Activated CD8-positive, alpha-beta memory T cell treated with anti-CD3 and anti-CD28 coated beads for 4 hours (primary cell): ENCODE data around the gene CCDC81.
"Not testable (repeated sequence)": the region's sequence is repeated elsewhere in the genome, so short reads cannot be mapped to it uniquely, and the experiment has no call there.

Experiments
- DNase-seq, 2 donors: peaks; one replicate each; pipeline ENCODE4 v3.0.0-alpha.2; 2020; ENCODE audit warnings: low read depth in 2 of 2

The CCDC81 gene

GRCh38 chr11:86386746-86387145 lies 12.1 kb downstream of the CCDC81 start:
- no peak for DNase-seq

GRCh38 chr11:86388198-86388597 lies 13.5 kb downstream of the CCDC81 start:
- DNase-seq = no peak

- no peak for DNase-seq
These were observed 15.8 kb downstream of the CCDC81 start for GRCh38 chr11:86390487-86390886.

GRCh38 chr11:86395061-86395551 lies 20.4 kb downstream of the CCDC81 start:
- DNase-seq = no peak

- no peak for DNase-seq
These were observed 21.7 kb downstream of the CCDC81 start for GRCh38 chr11:86396396-86396795.

GRCh38 chr11:86397351-86397750 lies 22.7 kb downstream of the CCDC81 start:
- no peak for DNase-seq

- DNase-seq = no peak
These were observed 23.4 kb downstream of the CCDC81 start for GRCh38 chr11:86398106-86398505.

- no peak for DNase-seq
These were observed 28.8 kb downstream of the CCDC81 start for GRCh38 chr11:86403458-86403857.

GRCh38 chr11:86408845-86409244 lies 34.2 kb downstream of the CCDC81 start:
- no peak for DNase-seq

GRCh38 chr11:86414032-86414431 lies 39.3 kb downstream of the CCDC81 start:
- no peak for DNase-seq

- no peak for DNase-seq
These were observed 40.3 kb downstream of the CCDC81 start for GRCh38 chr11:86415026-86415425.

- no peak for DNase-seq
These were observed 41.8 kb downstream of the CCDC81 start for GRCh38 chr11:86416494-86416893.

- DNase-seq = not testable (repeated sequence)
These were observed 42.3 kb downstream of the CCDC81 start for GRCh38 chr11:86416951-86417350.

- no peak for DNase-seq
These were observed 43.4 kb downstream of the CCDC81 start for GRCh38 chr11:86418106-86418505.

- no peak for DNase-seq
These were observed 43.8 kb downstream of the CCDC81 start for GRCh38 chr11:86418513-86418912.

- DNase-seq = no peak
These were observed 44.2 kb downstream of the CCDC81 start for GRCh38 chr11:86418917-86419316.

GRCh38 chr11:86421946-86422345 lies 47.3 kb downstream of the CCDC81 start:
- no peak for DNase-seq

- DNase-seq = no peak
These were observed 47.7 kb downstream of the CCDC81 start for GRCh38 chr11:86422371-86422770.

- DNase-seq = not testable (repeated sequence)
These were observed 48.8 kb downstream of the CCDC81 start for GRCh38 chr11:86423488-86423887.

GRCh38 chr11:86427441-86427840 lies 52.8 kb downstream of the CCDC81 start:
- DNase-seq = no peak

- DNase-seq = no peak
These were observed 56.6 kb downstream of the CCDC81 start for GRCh38 chr11:86431258-86431657.

- DNase-seq = not testable (repeated sequence)
These were observed 58.8 kb downstream of the CCDC81 start for GRCh38 chr11:86433361-86434095.

GRCh38 chr11:86435711-86436110 lies 61.0 kb downstream of the CCDC81 start:
- DNase-seq = no peak

GRCh38 chr11:86438685-86439084 lies 64.0 kb downstream of the CCDC81 start:
- DNase-seq = no peak
